WTC11 (cell line): Measurements from ENCODE around the gene POU3F2. TPM values are rescaled to one million over a fixed set of nuclear protein-coding genes. Genes with fewer than 3 reads are reported as not detected.

Experiments
- ATAC-seq: fragments of 200-7000 bp; cut with Tn5 transposase; 2 replicates; pipeline ENCODE4 v1.10.0; 2021; ENCODE audit warnings: mild to moderate bottlenecking, moderate library complexity
- CTCF ChIA-PET: fragments of 300-600 bp; sonication (Branson Sonifier 250); formaldehyde crosslinking; loops from one replicate; lab custom pipeline; 2021; ENCODE audit warnings: antibody characterized with exemption; lab: Charles Lee
- POLR2A ChIA-PET: fragments of 350-600 bp; sonication (Branson Sonifier 250); formaldehyde crosslinking; loops from one replicate; lab custom pipeline; 2021; ENCODE audit warnings: antibody characterized with exemption; lab: Charles Lee
- DNase-seq: peaks from one replicate; pipeline ENCODE4 v3.0.0; 2021; ENCODE audit warnings: low spot score
- H3K27ac Mint-ChIP-seq: 2 replicates; pipeline ENCODE4 v1.8.0; 2021; ENCODE audit warnings: mixed read lengths
- H3K27me3 Mint-ChIP-seq: 2 replicates; pipeline ENCODE4 v1.8.0; 2021; ENCODE audit warnings: low read depth, mild to moderate bottlenecking, moderate library complexity, mixed read lengths
- H3K36me3 Mint-ChIP-seq: 2 replicates; pipeline ENCODE4 v1.8.0; 2021; ENCODE audit warnings: mixed read lengths
- H3K4me1 Mint-ChIP-seq: 2 replicates; pipeline ENCODE4 v1.8.0; 2022; ENCODE audit warnings: mixed read lengths
- H3K4me3 Mint-ChIP-seq: 2 replicates; pipeline ENCODE4 v1.8.0; 2021; ENCODE audit warnings: mild to moderate bottlenecking, moderate library complexity, mixed read lengths
- H3K9me3 Mint-ChIP-seq: 2 replicates; pipeline ENCODE4 v1.8.0; 2021; ENCODE audit warnings: mixed read lengths
- JUN ChIP-seq: sonication (generic); formaldehyde crosslinking; IDR thresholded peaks from 2 replicates; pipeline ENCODE4 v1.8.0; 2023; ENCODE audit warnings: mild to moderate bottlenecking, missing genetic modification reagents
- PRRX2 ChIP-seq: fragments of 250-450 bp; sonication (Bioruptor Pico); IDR thresholded peaks from 2 replicates; pipeline ENCODE4 v1.8.0; 2021; ENCODE audit warnings: mild to moderate bottlenecking
- RELA ChIP-seq: sonication (generic); formaldehyde crosslinking; IDR thresholded peaks from 2 replicates; pipeline ENCODE4 v1.8.1; 2022; ENCODE audit warnings: missing genetic modification reagents, mild to moderate bottlenecking, borderline replicate concordance
- ZNF317 ChIP-seq: sonication (generic); formaldehyde crosslinking; IDR thresholded peaks from 2 replicates; pipeline ENCODE4 v1.8.1; 2023; ENCODE audit warnings: low read depth, mild to moderate bottlenecking, moderate library complexity, missing genetic modification reagents, borderline replicate concordance
- total RNA-seq: library from RNA; stranded (reverse); gene quantifications from 3 replicates; pipeline ENCODE4 v1.2.3, GENCODE V29; 2021
- TF ChIP-seq, protein P1 (sequence below): sonication (generic); formaldehyde crosslinking; IDR thresholded peaks from 2 replicates; pipeline ENCODE4 v1.8.1; 2023; ENCODE audit warnings: mild to moderate bottlenecking, missing genetic modification reagents, moderate library complexity
- TF ChIP-seq, protein P2 (sequence below): sonication (generic); formaldehyde crosslinking; IDR thresholded peaks from 2 replicates; pipeline ENCODE4 v1.8.0; 2023; ENCODE audit warnings: missing genetic modification reagents, mild to moderate bottlenecking, borderline replicate concordance
- TF ChIP-seq, protein P3 (sequence below): sonication (generic); formaldehyde crosslinking; IDR thresholded peaks from 2 replicates; pipeline ENCODE4 v1.8.0; 2022; ENCODE audit warnings: mild to moderate bottlenecking, missing genetic modification reagents
- TF ChIP-seq, protein P4 (sequence below): sonication (generic); formaldehyde crosslinking; IDR thresholded peaks from 2 replicates; pipeline ENCODE4 v1.8.0; 2023; ENCODE audit warnings: mild to moderate bottlenecking, missing genetic modification reagents

Gene POU3F2
- total RNA-seq, 1 experiment from 2014 or later, result 0.07 TPM

DNA sequence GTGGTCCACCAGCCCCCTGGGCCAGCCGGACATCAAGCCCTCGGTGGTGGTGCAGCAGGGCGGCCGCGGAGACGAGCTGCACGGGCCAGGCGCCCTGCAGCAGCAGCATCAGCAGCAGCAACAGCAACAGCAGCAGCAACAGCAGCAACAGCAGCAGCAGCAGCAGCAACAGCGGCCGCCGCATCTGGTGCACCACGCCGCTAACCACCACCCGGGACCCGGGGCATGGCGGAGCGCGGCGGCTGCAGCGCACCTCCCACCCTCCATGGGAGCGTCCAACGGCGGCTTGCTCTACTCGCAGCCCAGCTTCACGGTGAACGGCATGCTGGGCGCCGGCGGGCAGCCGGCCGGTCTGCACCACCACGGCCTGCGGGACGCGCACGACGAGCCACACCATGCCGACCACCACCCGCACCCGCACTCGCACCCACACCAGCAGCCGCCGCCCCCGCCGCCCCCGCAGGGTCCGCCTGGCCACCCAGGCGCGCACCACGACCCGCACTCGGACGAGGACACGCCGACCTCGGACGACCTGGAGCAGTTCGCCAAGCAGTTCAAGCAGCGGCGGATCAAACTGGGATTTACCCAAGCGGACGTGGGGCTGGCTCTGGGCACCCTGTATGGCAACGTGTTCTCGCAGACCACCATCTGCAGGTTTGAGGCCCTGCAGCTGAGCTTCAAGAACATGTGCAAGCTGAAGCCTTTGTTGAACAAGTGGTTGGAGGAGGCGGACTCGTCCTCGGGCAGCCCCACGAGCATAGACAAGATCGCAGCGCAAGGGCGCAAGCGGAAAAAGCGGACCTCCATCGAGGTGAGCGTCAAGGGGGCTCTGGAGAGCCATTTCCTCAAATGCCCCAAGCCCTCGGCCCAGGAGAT, 1.0 kb downstream of the POU3F2 start:
- ATAC-seq (peak; percentile 0; the same call in 1 of the 2 replicates), DNase-seq (no peak)
- H3K4me1 Mint-ChIP-seq, result peaks cover 63% of the 10 kb centered on the region
- H3K27me3 Mint-ChIP-seq, result peaks cover 97% of the 10 kb centered on the region
- peak overlapping the region; percentile 72 for H3K4me3 Mint-ChIP-seq
- POLR2A ChIA-PET, result interaction anchor here (0.6 to 1.6 kb wide), 2 partner anchors 8 to 59 kb away, joined by 3 to 14 read pairs; no protein-coding TSS in a partner anchor
- TF ChIP-seq, protein P1, sequence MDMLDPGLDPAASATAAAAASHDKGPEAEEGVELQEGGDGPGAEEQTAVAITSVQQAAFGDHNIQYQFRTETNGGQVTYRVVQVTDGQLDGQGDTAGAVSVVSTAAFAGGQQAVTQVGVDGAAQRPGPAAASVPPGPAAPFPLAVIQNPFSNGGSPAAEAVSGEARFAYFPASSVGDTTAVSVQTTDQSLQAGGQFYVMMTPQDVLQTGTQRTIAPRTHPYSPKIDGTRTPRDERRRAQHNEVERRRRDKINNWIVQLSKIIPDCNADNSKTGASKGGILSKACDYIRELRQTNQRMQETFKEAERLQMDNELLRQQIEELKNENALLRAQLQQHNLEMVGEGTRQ (CRISPR knock-in tag), result no peak
- TF ChIP-seq, protein P2, sequence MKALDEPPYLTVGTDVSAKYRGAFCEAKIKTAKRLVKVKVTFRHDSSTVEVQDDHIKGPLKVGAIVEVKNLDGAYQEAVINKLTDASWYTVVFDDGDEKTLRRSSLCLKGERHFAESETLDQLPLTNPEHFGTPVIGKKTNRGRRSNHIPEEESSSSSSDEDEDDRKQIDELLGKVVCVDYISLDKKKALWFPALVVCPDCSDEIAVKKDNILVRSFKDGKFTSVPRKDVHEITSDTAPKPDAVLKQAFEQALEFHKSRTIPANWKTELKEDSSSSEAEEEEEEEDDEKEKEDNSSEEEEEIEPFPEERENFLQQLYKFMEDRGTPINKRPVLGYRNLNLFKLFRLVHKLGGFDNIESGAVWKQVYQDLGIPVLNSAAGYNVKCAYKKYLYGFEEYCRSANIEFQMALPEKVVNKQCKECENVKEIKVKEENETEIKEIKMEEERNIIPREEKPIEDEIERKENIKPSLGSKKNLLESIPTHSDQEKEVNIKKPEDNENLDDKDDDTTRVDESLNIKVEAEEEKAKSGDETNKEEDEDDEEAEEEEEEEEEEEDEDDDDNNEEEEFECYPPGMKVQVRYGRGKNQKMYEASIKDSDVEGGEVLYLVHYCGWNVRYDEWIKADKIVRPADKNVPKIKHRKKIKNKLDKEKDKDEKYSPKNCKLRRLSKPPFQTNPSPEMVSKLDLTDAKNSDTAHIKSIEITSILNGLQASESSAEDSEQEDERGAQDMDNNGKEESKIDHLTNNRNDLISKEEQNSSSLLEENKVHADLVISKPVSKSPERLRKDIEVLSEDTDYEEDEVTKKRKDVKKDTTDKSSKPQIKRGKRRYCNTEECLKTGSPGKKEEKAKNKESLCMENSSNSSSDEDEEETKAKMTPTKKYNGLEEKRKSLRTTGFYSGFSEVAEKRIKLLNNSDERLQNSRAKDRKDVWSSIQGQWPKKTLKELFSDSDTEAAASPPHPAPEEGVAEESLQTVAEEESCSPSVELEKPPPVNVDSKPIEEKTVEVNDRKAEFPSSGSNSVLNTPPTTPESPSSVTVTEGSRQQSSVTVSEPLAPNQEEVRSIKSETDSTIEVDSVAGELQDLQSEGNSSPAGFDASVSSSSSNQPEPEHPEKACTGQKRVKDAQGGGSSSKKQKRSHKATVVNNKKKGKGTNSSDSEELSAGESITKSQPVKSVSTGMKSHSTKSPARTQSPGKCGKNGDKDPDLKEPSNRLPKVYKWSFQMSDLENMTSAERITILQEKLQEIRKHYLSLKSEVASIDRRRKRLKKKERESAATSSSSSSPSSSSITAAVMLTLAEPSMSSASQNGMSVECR, result no peak
- TF ChIP-seq, protein P3, sequence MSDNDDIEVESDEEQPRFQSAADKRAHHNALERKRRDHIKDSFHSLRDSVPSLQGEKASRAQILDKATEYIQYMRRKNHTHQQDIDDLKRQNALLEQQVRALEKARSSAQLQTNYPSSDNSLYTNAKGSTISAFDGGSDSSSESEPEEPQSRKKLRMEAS, result no peak; the same call in 1 of the 2 replicates
- no peak for TF ChIP-seq PRRX2
- TF ChIP-seq JUN (CRISPR knock-in tag), result no peak
- peak; percentile 42; the same call in 1 of the 2 replicates for TF ChIP-seq RELA (CRISPR knock-in tag)
- H3K9me3 Mint-ChIP-seq, result no peaks in the 10 kb centered on the region
- CTCF ChIA-PET, result interaction anchor here (1.0 to 2.5 kb wide), 3 partner anchors 12 to 1311 kb away, joined by 3 to 10 read pairs (median 4); no protein-coding TSS in a partner anchor
- no peak overlapping the region for H3K27ac Mint-ChIP-seq
- no peaks in the 10 kb centered on the region for H3K36me3 Mint-ChIP-seq

DNA sequence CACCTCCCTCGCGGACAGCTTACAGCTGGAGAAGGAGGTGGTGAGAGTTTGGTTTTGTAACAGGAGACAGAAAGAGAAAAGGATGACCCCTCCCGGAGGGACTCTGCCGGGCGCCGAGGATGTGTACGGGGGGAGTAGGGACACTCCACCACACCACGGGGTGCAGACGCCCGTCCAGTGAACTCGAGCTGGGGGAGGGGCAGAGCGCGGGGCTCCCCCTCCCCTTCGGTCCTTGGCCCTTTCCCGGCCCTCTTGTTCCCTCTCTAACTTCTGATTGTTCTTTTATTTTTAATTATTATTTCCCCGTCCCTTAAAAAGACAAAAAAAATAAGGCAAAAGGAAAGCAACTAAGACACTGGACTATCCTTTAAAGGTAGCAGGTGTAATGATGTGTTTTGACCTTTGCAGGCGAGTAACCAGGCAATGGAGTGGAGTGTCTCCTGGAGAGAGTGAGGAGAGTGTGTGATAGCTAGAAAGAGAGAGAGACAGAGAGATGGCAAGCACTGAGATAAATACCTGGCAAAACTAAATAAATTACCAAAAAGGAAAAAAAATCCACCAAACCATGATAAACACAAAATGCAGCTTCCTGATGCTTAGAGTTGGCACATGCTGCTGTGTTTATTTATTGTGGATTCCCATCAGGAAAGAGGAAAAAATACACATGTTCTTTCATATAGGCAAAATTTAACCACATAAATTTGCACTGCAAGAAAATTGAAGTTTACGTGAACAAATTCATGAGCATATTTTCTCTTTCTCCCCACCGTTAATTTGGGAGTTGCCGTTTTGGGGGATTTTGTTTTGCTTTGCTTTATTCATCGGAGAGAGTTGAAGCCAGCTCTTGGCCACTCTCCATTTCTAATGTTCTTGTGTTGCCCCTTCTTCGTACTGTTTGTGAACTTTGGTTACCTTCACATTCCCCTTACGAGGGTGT, 1.9 kb downstream of the POU3F2 start:
- Mint-ChIP-seq H3K4me1 (peaks cover 59% of the 10 kb centered on the region), H3K27me3 (peaks cover 97% of the 10 kb centered on the region), H3K4me3 (peak overlapping the region; percentile 72), H3K36me3 (no peaks in the 10 kb centered on the region), H3K9me3 (no peaks in the 10 kb centered on the region), H3K27ac (no peak overlapping the region)
- ChIA-PET POLR2A (no interaction called here), CTCF (interaction anchor here (1.0 to 2.5 kb wide), 3 partner anchors 11 to 283 kb away, joined by 4 to 10 read pairs (median 4); no protein-coding TSS in a partner anchor)
- DNase-seq (peak; percentile 68), ATAC-seq (peak; percentile 1; the same call in 1 of the 2 replicates)
- TF ChIP-seq, protein P4, sequence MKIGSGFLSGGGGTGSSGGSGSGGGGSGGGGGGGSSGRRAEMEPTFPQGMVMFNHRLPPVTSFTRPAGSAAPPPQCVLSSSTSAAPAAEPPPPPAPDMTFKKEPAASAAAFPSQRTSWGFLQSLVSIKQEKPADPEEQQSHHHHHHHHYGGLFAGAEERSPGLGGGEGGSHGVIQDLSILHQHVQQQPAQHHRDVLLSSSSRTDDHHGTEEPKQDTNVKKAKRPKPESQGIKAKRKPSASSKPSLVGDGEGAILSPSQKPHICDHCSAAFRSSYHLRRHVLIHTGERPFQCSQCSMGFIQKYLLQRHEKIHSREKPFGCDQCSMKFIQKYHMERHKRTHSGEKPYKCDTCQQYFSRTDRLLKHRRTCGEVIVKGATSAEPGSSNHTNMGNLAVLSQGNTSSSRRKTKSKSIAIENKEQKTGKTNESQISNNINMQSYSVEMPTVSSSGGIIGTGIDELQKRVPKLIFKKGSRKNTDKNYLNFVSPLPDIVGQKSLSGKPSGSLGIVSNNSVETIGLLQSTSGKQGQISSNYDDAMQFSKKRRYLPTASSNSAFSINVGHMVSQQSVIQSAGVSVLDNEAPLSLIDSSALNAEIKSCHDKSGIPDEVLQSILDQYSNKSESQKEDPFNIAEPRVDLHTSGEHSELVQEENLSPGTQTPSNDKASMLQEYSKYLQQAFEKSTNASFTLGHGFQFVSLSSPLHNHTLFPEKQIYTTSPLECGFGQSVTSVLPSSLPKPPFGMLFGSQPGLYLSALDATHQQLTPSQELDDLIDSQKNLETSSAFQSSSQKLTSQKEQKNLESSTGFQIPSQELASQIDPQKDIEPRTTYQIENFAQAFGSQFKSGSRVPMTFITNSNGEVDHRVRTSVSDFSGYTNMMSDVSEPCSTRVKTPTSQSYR, result peak; percentile 35; the same call in 1 of the 2 replicates
- no peak for TF ChIP-seq ZNF317 (CRISPR knock-in tag)
